OCI-LY7 (cell line): ENCODE data around the gene PLA2G2D. TPM values are rescaled to one million over a fixed set of nuclear protein-coding genes. Genes with fewer than 3 reads are reported as not detected.

ENCODE experiments used
- BruUV-seq: library from RNA; stranded (reverse); fragments of 400-500 nt; replicated peaks from 2 replicates; lab custom pipeline; 2021; lab: Mats Ljungman, UMichigan
- CTCF ChIA-PET: fragments of 300-600 bp; sonication (Branson Sonifier 250); formaldehyde crosslinking; loops from one replicate; lab custom pipeline; 2022; ENCODE audit warnings: antibody characterized with exemption; ENCODE audit not compliant: unreplicated experiment; lab: Charles Lee
- POLR2A ChIA-PET: fragments of 300-600 bp; sonication (Branson Sonifier 250); formaldehyde crosslinking; loops from one replicate; lab custom pipeline; 2022; ENCODE audit warnings: antibody characterized with exemption; lab: Charles Lee
- DNase-seq: peaks from one replicate; pipeline ENCODE4 v3.0.0-alpha.2; 2015; ENCODE audit warnings: low spot score
- H2AFZ ChIP-seq: fragments of 200-600 bp; sonication (generic), shearing (Covaris generic); 2 replicates; pipeline ENCODE4 v1.6.1; 2014; ENCODE audit warnings: mild to moderate bottlenecking, antibody characterized with exemption, low read length, moderate library complexity
- H3K27ac ChIP-seq: fragments of 200-600 bp; sonication (generic); 2 replicates; pipeline ENCODE4 v1.5.1; 2014; ENCODE audit warnings: mixed run types, low read depth, mild to moderate bottlenecking, moderate library complexity, low read length, inconsistent platforms; ENCODE audit not compliant: poor library complexity, severe bottlenecking
- H3K36me3 ChIP-seq: fragments of 200-600 bp; sonication (generic); 2 replicates; pipeline ENCODE4 v1.6.1; 2014; ENCODE audit warnings: mild to moderate bottlenecking, antibody characterized with exemption, low read length, moderate library complexity, mixed read lengths; ENCODE audit not compliant: insufficient read depth
- H3K4me1 ChIP-seq: fragments of 200-600 bp; sonication (generic); 2 replicates; pipeline ENCODE4 v1.5.1; 2014; ENCODE audit warnings: mild to moderate bottlenecking, low read length; ENCODE audit not compliant: insufficient read depth, poor library complexity, severe bottlenecking
- H3K4me2 ChIP-seq: fragments of 200-600 bp; sonication (generic); 2 replicates; pipeline ENCODE4 v1.6.1; 2014; ENCODE audit warnings: mild to moderate bottlenecking, low read length
- H3K4me3 ChIP-seq: fragments of 200-600 bp; sonication (generic); 2 replicates; pipeline ENCODE4 v1.5.1; 2014; ENCODE audit warnings: mild to moderate bottlenecking, low read depth, low read length; ENCODE audit not compliant: poor library complexity, severe bottlenecking
- H3K79me2 ChIP-seq: fragments of 200-600 bp; sonication (generic); 2 replicates; pipeline ENCODE4 v1.6.1; 2016; ENCODE audit warnings: low read depth, mild to moderate bottlenecking, low read length, moderate library complexity, mixed read lengths; ENCODE audit not compliant: insufficient read depth
- H3K9me2 ChIP-seq: fragments of 200-600 bp; sonication (generic); 2 replicates; pipeline ENCODE4 v1.6.1; 2016; ENCODE audit warnings: mild to moderate bottlenecking, low read length, mixed read lengths; ENCODE audit not compliant: insufficient read depth
- H3K9me3 ChIP-seq: fragments of 200-600 bp; sonication (generic); 2 replicates; pipeline ENCODE4 v1.6.1; 2014; ENCODE audit warnings: mild to moderate bottlenecking, mixed run types, low read length, mixed read lengths
- H4K20me1 ChIP-seq: fragments of 200-600 bp; sonication (generic); 2 replicates; pipeline ENCODE4 v1.6.1; 2014; ENCODE audit warnings: mild to moderate bottlenecking, antibody characterized with exemption, low read length, moderate library complexity, mixed read lengths; ENCODE audit not compliant: insufficient read depth
- EZH2phosphoT487 ChIP-seq: fragments of 200-600 bp; sonication (generic); IDR thresholded peaks from 2 replicates; pipeline ENCODE4 v1.6.1; 2018; ENCODE audit warnings: low read depth, borderline replicate concordance, mild to moderate bottlenecking, mixed run types, antibody characterized with exemption, low read length, moderate library complexity, mixed read lengths
- intact Hi-C: fragments of 100-400 bp; cut with micrococcal nuclease; formaldehyde crosslinking; loops from one replicate; pipeline ENCODE4 v1.10.0; 2022; ENCODE audit not compliant: unreplicated experiment
- total RNA-seq, 2 experiments: library from RNA; depleted of rRNA in 1 of 2; stranded (reverse); fragments of >200 nt in 1 of 2; shearing (Covaris generic) in 1 of 2; gene quantifications; 2 replicates each; pipeline ENCODE4 v1.2.3, GENCODE V29; 2014 to 2022
- TF ChIP-seq, protein P1 (sequence below): fragments of 200-600 bp; sonication (generic); conservative IDR thresholded peaks from 2 replicates; pipeline ENCODE4 v1.5.1; 2014; ENCODE audit warnings: mild to moderate bottlenecking, antibody characterized with exemption, low read length, moderate library complexity, mixed read lengths

The PLA2G2D gene
- total RNA-seq, 2 experiments from 2014 or later: not detected

DNA sequence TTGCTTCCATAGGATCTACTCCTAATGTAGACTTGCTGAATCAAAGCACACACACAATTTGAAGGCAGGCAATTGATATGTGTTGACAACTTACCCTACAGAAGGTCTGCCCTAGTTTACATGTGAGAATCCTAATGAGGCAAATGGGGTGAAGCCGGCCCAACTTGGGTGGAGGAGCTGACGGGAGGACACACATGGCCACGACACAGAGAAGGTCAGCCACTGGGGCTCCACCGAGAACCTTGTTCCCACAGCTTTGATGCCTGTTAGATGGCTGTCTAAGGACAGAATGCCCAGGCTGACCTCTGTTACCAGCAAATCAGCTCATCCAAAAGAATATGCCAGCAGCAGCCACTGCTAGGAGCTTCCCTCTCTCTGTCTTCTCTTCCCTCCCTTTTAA, 1.5 kb upstream of the PLA2G2D start:
- no peaks in the 10 kb centered on the region for H3K9me3 ChIP-seq
- POLR2A ChIA-PET: no interaction called here
- TF ChIP-seq, protein P1, sequence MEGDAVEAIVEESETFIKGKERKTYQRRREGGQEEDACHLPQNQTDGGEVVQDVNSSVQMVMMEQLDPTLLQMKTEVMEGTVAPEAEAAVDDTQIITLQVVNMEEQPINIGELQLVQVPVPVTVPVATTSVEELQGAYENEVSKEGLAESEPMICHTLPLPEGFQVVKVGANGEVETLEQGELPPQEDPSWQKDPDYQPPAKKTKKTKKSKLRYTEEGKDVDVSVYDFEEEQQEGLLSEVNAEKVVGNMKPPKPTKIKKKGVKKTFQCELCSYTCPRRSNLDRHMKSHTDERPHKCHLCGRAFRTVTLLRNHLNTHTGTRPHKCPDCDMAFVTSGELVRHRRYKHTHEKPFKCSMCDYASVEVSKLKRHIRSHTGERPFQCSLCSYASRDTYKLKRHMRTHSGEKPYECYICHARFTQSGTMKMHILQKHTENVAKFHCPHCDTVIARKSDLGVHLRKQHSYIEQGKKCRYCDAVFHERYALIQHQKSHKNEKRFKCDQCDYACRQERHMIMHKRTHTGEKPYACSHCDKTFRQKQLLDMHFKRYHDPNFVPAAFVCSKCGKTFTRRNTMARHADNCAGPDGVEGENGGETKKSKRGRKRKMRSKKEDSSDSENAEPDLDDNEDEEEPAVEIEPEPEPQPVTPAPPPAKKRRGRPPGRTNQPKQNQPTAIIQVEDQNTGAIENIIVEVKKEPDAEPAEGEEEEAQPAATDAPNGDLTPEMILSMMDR: no peak
- TF ChIP-seq EZH2phosphoT487: no peak
- H3K4me3 ChIP-seq: no peak overlapping the region
- CTCF ChIA-PET: no interaction called here
- H3K4me2 ChIP-seq: no peak overlapping the region
- no peak overlapping the region for H2AFZ ChIP-seq
- no peaks in the 10 kb centered on the region for H3K36me3 ChIP-seq
- H3K27ac ChIP-seq: no peak overlapping the region
- no peaks in the 10 kb centered on the region for H4K20me1 ChIP-seq
- peaks cover 23% of the 10 kb centered on the region for H3K4me1 ChIP-seq
- H3K9me2 ChIP-seq: no peaks in the 10 kb centered on the region
- intact Hi-C loops: no loop called here
- BruUV-seq: no TSS peak
- no peak for DNase-seq
- H3K79me2 ChIP-seq: no peaks in the 10 kb centered on the region

DNA sequence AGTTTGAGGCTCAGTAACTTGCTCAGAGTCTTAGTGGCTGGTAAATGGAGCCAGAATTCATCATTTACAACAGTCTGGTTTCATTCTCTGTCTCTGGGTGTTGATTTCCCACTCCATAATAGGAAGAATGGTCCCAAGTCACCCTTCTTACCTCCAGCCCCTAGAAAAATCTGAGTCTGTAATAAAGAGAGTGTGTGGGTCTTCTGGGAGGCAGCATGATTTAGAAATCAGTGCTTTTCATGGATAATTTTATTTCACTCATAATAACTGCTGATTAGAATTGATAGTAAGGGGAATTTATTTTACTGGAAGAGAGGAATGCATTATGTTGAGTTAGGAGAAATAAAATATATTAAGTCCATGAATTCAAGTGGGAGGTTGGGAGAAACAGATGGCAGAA, 2.1 kb downstream of the PLA2G2D start:
- Histone ChIP-seq H3K27ac (no peak overlapping the region), H3K36me3 (no peaks in the 10 kb centered on the region), H3K4me1 (peaks cover 15% of the 10 kb centered on the region), H3K9me2 (no peaks in the 10 kb centered on the region), H3K4me3 (no peak overlapping the region), H2AFZ (no peak overlapping the region), H3K79me2 (no peaks in the 10 kb centered on the region), H3K9me3 (no peaks in the 10 kb centered on the region), H4K20me1 (no peaks in the 10 kb centered on the region), H3K4me2 (no peak overlapping the region)
- DNase-seq: no peak
- POLR2A ChIA-PET: no interaction called here
- TF ChIP-seq EZH2phosphoT487: no peak
- TF ChIP-seq, protein P1: no peak
- intact Hi-C loops: no loop called here
- no TSS peak for BruUV-seq
- CTCF ChIA-PET: no interaction called here

DNA sequence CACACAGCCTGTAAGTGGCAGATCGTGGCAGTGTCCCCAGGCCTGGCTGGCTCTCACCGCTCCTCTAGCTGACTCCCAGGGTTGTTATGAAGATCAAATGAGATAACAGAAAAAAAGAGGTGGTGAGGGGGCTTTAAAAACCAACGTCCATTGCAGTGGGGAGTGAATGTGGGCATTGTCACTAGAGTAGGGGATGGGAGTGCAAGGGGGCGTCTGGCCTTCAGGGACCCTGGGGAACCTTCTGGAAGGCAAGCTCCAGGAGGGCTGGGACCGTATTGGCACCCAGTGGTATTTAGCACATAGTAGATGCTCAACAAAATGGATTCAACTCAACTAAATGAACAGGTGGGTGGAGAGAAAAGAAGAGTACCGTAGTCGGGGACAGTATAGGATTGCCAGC, 3.4 kb downstream of the PLA2G2D start:
- no peaks in the 10 kb centered on the region for H3K9me3 ChIP-seq
- no peak for DNase-seq
- BruUV-seq: no TSS peak
- H3K27ac ChIP-seq: no peak overlapping the region
- no peaks in the 10 kb centered on the region for H3K36me3 ChIP-seq
- H3K4me3 ChIP-seq: no peak overlapping the region
- POLR2A ChIA-PET: no interaction called here
- H4K20me1 ChIP-seq: no peaks in the 10 kb centered on the region
- H3K79me2 ChIP-seq: no peaks in the 10 kb centered on the region
- no peak overlapping the region for H2AFZ ChIP-seq
- CTCF ChIA-PET: interaction anchor here (0.6 kb wide), 1 partner anchor 480 kb away, joined by 3 read pairs; no protein-coding TSS in a partner anchor
- H3K4me2 ChIP-seq: no peak overlapping the region
- H3K9me2 ChIP-seq: no peaks in the 10 kb centered on the region
- intact Hi-C loops: no loop called here
- peaks cover 15% of the 10 kb centered on the region for H3K4me1 ChIP-seq
- no peak for TF ChIP-seq EZH2phosphoT487
- TF ChIP-seq, protein P1: no peak
